ENCODE results near the gene ING5. TPM values are rescaled to one million over a fixed set of nuclear protein-coding genes. Genes with fewer than 3 reads are reported as not detected.

The ING5 gene
- total RNA-seq, 1 experiment from 2014 or later: 45.9 TPM

- H3K4me2 ChIP-seq (ENCODE audit: low read length): no peak overlapping the region
- no peaks in the 10 kb centered on the region for H3K4me1 ChIP-seq (ENCODE audit: control insufficient read depth in 1 of 2, insufficient read depth in 2 of 2, low read length in 2 of 2)
- no peaks in the 10 kb centered on the region for H3K79me2 ChIP-seq (ENCODE audit: insufficient read depth, low read length)
- ChIA-PET CTCF (interaction anchor here (1.0 kb wide), 1 partner anchor 22 kb away, joined by 3 read pairs; no protein-coding TSS in a partner anchor), RAD21 (ENCODE audit: low non-redundant PET in 1 of 2, low total read pairs in 2 of 2, uncharacterized antibody in 2 of 2, unreplicated experiment in 2 of 2) (no interaction called here), POLR2A (no interaction called here)
- H3K36me3 ChIP-seq (ENCODE audit: control insufficient read depth in 1 of 2, insufficient read depth in 2 of 2, low read length in 2 of 2): peaks cover 3 to 5% of the 10 kb centered on the region in 2 experiments; a peak in 1 of 4 replicates
- no peaks in the 10 kb centered on the region for H3K27me3 ChIP-seq (ENCODE audit: insufficient read depth, low read length)
- DNase-seq (ENCODE audit: low read depth, low spot score) (no peak), ATAC-seq (no peak)
- no peaks in the 10 kb centered on the region for H3K9me3 ChIP-seq (ENCODE audit: control insufficient read depth in 1 of 2, insufficient read depth in 1 of 2, low read depth in 1 of 2, low read length in 2 of 2)
- intact Hi-C loops (cut with micrococcal nuclease): no loop called here
- H4K20me1 ChIP-seq (ENCODE audit: insufficient read depth): no peaks in the 10 kb centered on the region
- no peak overlapping the region for H3K9ac ChIP-seq (ENCODE audit: low read length)
- no peak overlapping the region for H3K4me3 ChIP-seq (replicated peaks in 1 of 2; ENCODE audit: low read depth in 1 of 2, low read length in 2 of 2)
- no peak overlapping the region for H3K27ac ChIP-seq (ENCODE audit: low read depth, low read length)
- no TSS peak for BruUV-seq (replicated peaks)
- no peak for TF ChIP-seq SRF (IDR thresholded peaks at IDR 0.05; ENCODE audit: low read depth)
- no peak for TF ChIP-seq ZBTB33 (IDR thresholded peaks at IDR 0.05; ENCODE audit: extremely low read depth, insufficient replicate concordance, low read length)
- TF ChIP-seq REST (IDR thresholded peaks at IDR 0.05; ENCODE audit: low read depth): no peak
- no peak for TF ChIP-seq EZH2 (IDR thresholded peaks at IDR 0.05)
- no peak for TF ChIP-seq ATF3 (IDR thresholded peaks at IDR 0.05)
- no peak for TF ChIP-seq JUND (IDR thresholded peaks at IDR 0.05)
- no peak for TF ChIP-seq MAX (IDR thresholded peaks at IDR 0.05)
- no peak for TF ChIP-seq EZH2phosphoT487 (IDR thresholded peaks at IDR 0.05; ENCODE audit: borderline replicate concordance)
- no peak for TF ChIP-seq CEBPB (IDR thresholded peaks at IDR 0.05; ENCODE audit: low read depth)
- TF ChIP-seq SP1 (IDR thresholded peaks at IDR 0.05; ENCODE audit: low read depth): no peak
- no peak for TF ChIP-seq YY1 (IDR thresholded peaks at IDR 0.05; ENCODE audit: extremely low read depth, insufficient replicate concordance, low read depth, low read length)
- no peak for TF ChIP-seq FOSL1 (IDR thresholded peaks at IDR 0.05; ENCODE audit: low read depth)
- no peak for TF ChIP-seq EGR1 (IDR thresholded peaks at IDR 0.05; ENCODE audit: low read depth)
- TF ChIP-seq SIN3A (IDR thresholded peaks at IDR 0.05; ENCODE audit: low read depth): no peak
- H2AFZ ChIP-seq (ENCODE audit: low read depth, low read length, poor library complexity, severe bottlenecking): no peak overlapping the region
- no peaks in the 10 kb centered on the region for H3K9me2 ChIP-seq (ENCODE audit: insufficient read depth)
Observed at GRCh38 chr2:241724975-241725870, 23.4 kb downstream of the ING5 start.
